ENCODE results near the gene MS4A3.

DNA sequence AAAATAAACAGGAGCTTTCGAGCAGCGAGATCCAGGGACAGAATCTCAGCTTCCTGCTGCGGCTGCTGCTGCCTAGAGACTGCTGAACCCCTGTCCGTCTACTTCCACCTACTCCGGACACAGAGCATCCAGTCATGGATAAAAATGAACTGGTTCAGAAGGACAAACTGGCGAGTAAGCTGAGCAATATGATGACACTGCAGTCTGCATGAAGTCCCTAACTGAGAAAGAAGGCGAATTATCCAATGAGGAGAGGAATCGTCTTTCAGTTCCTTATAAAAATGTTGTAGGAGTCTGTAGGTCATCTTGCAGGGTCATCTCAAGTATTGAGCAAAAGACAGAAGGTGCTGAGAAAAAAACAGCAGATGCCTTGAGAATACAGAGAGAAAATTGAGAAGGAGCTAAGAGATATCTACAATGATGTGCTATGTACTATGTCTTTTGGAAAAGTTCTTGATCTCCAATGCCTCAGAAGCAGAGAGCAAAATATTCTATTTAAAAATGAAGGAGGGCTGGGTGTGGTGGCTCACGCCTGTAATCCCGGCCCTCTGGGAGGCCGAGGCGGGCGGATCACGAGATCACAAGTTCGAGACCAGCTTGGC, 20.9 kb downstream of the MS4A3 start:
- TF ChIP-seq CTCF (IDR thresholded peaks at IDR 0.05; ENCODE audit: insufficient read depth, low read depth, low read length) (no peak), EZH2 (IDR thresholded peaks at IDR 0.05; ENCODE audit: insufficient read depth, low read length) (no peak)

Data from astrocyte (in vitro differentiated cells and primary cell).